Esophagus squamous epithelium (tissue), 5 donors: Measurements from ENCODE around the gene CA9. TPM values are rescaled to one million over a fixed set of nuclear protein-coding genes. Genes with fewer than 3 reads are reported as not detected.
A peak's percentile ranks its signal among the peaks of the same experiment; 100 is the strongest.

Experiments used
- DNase-seq: peaks from one replicate; lab custom pipeline; 2025; lab: John Stamatoyannopoulos, UW
- H3K27ac ChIP-seq, 4 donors: fragments of 200-600 bp; sonication (generic); one replicate each; pipeline ENCODE4 v1.5.1; 2016 to 2019; ENCODE audit warnings: mild to moderate bottlenecking in 1 of 4
- H3K27me3 ChIP-seq, 4 donors: fragments of 200-600 bp; sonication (generic); 1 replicate in 3 of 4; 2 replicates in 1 of 4; pipeline versions ENCODE4 v1.5.1 to v1.6.0; 2017 to 2021; ENCODE audit warnings: antibody characterized with exemption in 1 of 4
- H3K36me3 ChIP-seq, 3 donors: fragments of 200-600 bp; sonication (generic); one replicate each; pipeline ENCODE4 v1.5.1; 2016 to 2019
- H3K4me1 ChIP-seq, 3 donors: fragments of 200-600 bp; sonication (generic); one replicate each; pipeline ENCODE4 v1.5.1; 2017 to 2019
- H3K4me3 ChIP-seq, 4 donors: fragments of 200-600 bp; sonication (generic); 1 replicate in 3 of 4; 2 replicates in 1 of 4; pipeline ENCODE4 v1.5.1; 2016 to 2019; ENCODE audit warnings: mild to moderate bottlenecking in 2 of 4, moderate library complexity in 1 of 4
- H3K9me3 ChIP-seq, 3 donors: fragments of 200-600 bp; sonication (generic); one replicate each; pipeline ENCODE4 v1.5.1; 2016 to 2019
- CTCF ChIP-seq, 6 experiments: fragments of 450-650 bp in 4 of 6; fragments of 200-600 bp in 2 of 6; sonication (generic) in 2 of 6; IDR thresholded peaks; one replicate each; pipeline ENCODE4 v1.5.1; 2016 to 2019; ENCODE audit warnings: antibody characterized with exemption in 6 of 6, mild to moderate bottlenecking in 4 of 6, moderate library complexity in 4 of 6
- POLR2A ChIP-seq, 4 donors: fragments of 450-650 bp; IDR thresholded peaks; one replicate each; pipeline ENCODE4 v1.6.1; 2017; ENCODE audit warnings: antibody characterized with exemption in 4 of 4, mild to moderate bottlenecking in 4 of 4, moderate library complexity in 3 of 4
- WGBS, 2 donors: methylation state at CpG; one replicate each; pipeline ENCODE4 v1.1.5; 2018; 5-methylcytosine and 5-hydroxymethylcytosine counted together
- intact Hi-C: fragments of 100-400 bp; cut with DNase I; formaldehyde crosslinking; loops from one replicate; pipeline ENCODE4 v1.15.0; 2022
- total RNA-seq, 4 donors: library from RNA; depleted of rRNA; stranded (reverse); fragments of >200 nt; gene quantifications; one replicate each; pipeline ENCODE4 v1.1.0, GENCODE V29; 2016
- donor health status: DM: yes; HTN: yes; CAD: no.

The CA9 gene
- total RNA-seq, 4 donors from 2014 or later: 2.2 TPM; not detected in 3

GRCh38 chr9:35698231-35698630 is 24.5 kb downstream of the CA9 start:
- no peaks in the 10 kb centered on the region for H3K27me3 ChIP-seq
- peak overlapping the region; percentile 63 to 90 (median 83) for H3K27ac ChIP-seq
- no peak overlapping the region for H3K4me3 ChIP-seq
- peaks cover 0 to 23% (median 7%) of the 10 kb centered on the region in 3 donors for H3K4me1 ChIP-seq
- intact Hi-C loops: no loop called here
- 88% methylated on average over 3 of the region's 5 CpGs; no CpG with 5 or more reads in 1 of the 2 donors for WGBS, 2 donors
- DNase-seq: no peak
- H3K9me3 ChIP-seq: no peaks in the 10 kb centered on the region
- TF ChIP-seq CTCF (IDR thresholded peaks at IDR 0.05) (no peak), POLR2A (IDR thresholded peaks at IDR 0.05) (no peak)
- H3K36me3 ChIP-seq: peaks cover 53 to 75% (median 58%) of the 10 kb centered on the region in 3 donors

DNA sequence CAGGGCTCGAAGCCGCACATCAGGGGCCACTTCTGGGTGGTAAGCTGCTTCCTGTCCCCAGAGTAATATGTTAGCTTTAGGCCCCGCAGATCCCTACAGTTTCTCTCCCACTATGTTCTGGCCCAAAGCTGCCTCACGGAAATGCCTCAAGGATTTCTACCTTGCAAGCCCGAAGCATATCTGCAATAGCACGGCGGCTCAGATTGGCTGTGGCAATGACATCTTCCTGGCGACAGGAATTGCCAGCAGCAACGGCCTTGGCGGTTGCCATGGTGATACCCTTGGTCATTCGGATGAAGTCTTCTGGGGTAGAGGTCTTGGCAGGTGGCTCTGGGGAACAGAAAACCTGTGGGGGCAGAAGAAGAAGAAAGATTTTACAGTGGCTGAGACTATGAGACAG is 26.3 kb downstream of the CA9 start:
- 74 to 85% methylated on average over 6 to 11 of the region's 11 CpGs for WGBS, 2 donors
- H3K27me3 ChIP-seq: no peaks in the 10 kb centered on the region
- DNase-seq: no peak
- H3K27ac ChIP-seq: peak overlapping the region in 3 of 4 donors; percentile 79 to 90 (median 87)
- peaks cover 68 to 93% (median 75%) of the 10 kb centered on the region in 3 donors for H3K36me3 ChIP-seq
- TF ChIP-seq CTCF (IDR thresholded peaks at IDR 0.05): no peak
- TF ChIP-seq POLR2A (IDR thresholded peaks at IDR 0.05): no peak
- intact Hi-C loops: no loop called here
- H3K4me1 ChIP-seq: peaks cover 0 to 23% (median 7%) of the 10 kb centered on the region in 3 donors
- H3K4me3 ChIP-seq: no peak overlapping the region
- H3K9me3 ChIP-seq: no peaks in the 10 kb centered on the region

DNA sequence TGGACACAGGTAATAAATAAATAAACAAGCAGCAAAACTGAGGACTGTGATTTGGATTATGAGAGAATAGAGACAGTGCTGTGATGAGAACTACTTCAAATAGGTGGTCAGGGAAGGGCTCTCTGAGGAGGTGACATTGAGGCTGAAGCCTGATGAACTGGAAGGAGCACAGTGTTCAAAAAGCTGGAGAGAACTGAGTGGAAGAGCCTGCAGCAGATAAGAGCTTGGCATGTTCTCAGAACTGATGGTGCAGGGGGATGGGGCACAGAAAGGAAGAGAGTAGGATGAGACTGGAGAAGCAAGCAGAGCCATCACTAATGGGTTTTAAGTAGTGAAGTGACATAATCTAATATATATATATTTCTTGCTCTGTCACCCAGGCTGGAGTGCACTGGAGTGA is 27.2 kb downstream of the CA9 start:
- no peaks in the 10 kb centered on the region for H3K9me3 ChIP-seq
- DNase-seq: no peak
- H3K4me3 ChIP-seq: no peak overlapping the region
- TF ChIP-seq POLR2A (IDR thresholded peaks at IDR 0.05): no peak
- no peak for TF ChIP-seq CTCF (IDR thresholded peaks at IDR 0.05)
- peak overlapping the region in 1 of 4 donors; percentile 87 for H3K27ac ChIP-seq
- peaks cover 77 to 99% (median 84%) of the 10 kb centered on the region in 3 donors for H3K36me3 ChIP-seq
- intact Hi-C loops: no loop called here
- H3K27me3 ChIP-seq: no peaks in the 10 kb centered on the region
- H3K4me1 ChIP-seq: peaks cover 0 to 20% (median 7%) of the 10 kb centered on the region in 3 donors

GRCh38 chr9:35702696-35703095 is 29.0 kb downstream of the CA9 start:
- Histone ChIP-seq H3K36me3 (peaks cover 92 to 100% (median 97%) of the 10 kb centered on the region in 3 donors), H3K9me3 (no peaks in the 10 kb centered on the region), H3K27me3 (no peaks in the 10 kb centered on the region), H3K27ac (no peak overlapping the region), H3K4me3 (no peak overlapping the region), H3K4me1 (peaks cover 0 to 3% (median 0%) of the 10 kb centered on the region in 3 donors)
- TF ChIP-seq POLR2A (IDR thresholded peaks at IDR 0.05) (no peak), CTCF (IDR thresholded peaks at IDR 0.05) (no peak)
- 93 to 97% methylated on average over 6 of the region's 7 CpGs for WGBS, 2 donors
- no peak for DNase-seq
- intact Hi-C loops: no loop called here

DNA sequence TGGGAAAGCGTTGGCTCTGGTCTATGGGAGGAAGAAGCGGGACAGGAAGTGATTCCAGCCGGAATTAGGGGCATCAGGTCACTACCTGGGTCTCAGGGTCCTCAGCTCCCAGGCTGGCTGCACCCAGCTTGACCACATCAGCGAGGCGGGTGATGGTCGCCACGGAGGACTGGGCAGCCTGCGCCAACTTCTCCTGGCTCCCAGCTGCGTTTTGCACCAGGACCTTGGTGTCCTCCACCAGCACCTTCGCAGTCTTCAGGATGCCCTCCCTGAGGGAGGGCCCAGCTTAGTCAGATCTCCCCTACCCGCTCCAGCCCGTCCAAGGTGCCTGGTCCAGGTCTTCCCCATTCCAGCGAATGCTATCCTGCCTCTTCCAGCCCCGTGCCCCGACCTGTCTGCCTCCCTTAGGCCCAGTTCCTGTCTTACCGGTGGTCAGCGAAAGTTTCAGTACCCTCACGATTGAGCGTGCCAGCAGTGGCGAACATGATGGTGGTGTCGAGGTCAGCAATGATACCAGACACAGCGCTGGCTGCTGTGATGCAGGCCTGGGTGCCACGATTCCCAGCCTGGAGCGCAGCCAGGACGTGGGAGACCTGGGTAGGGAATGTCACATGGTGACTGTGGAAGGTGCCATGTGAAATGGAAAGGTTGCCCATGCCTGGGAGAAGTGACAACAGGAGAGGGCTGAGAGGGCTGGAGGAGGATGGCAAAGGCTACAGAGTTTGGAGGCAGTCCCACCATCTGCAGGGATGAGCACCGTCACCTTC is 30.4 kb downstream of the CA9 start:
- DNase-seq: no peak
- WGBS, 2 donors: 92 to 94% methylated on average over 20 of the region's 26 CpGs
- Histone ChIP-seq H3K4me3 (no peak overlapping the region), H3K9me3 (no peaks in the 10 kb centered on the region), H3K36me3 (peaks cover 85 to 100% (median 95%) of the 10 kb centered on the region in 3 donors), H3K4me1 (no peaks in the 10 kb centered on the region), H3K27ac (no peak overlapping the region), H3K27me3 (no peaks in the 10 kb centered on the region)
- intact Hi-C loops: no loop called here
- no peak for TF ChIP-seq POLR2A (IDR thresholded peaks at IDR 0.05)
- TF ChIP-seq CTCF (IDR thresholded peaks at IDR 0.05): no peak
